AG09319 (cell line): ENCODE measurements around the gene SEMA5B.

Source experiments
- DNase-seq: peaks from one replicate; pipeline ENCODE4 v3.0.0-alpha.2; 2010; ENCODE audit warnings: low read depth; ENCODE audit errors: extremely low read depth
- CTCF ChIP-seq: IDR thresholded peaks from 2 replicates; pipeline ENCODE4 v1.5.1; 2011; ENCODE audit warnings: low read depth, mild to moderate bottlenecking, inconsistent platforms, low read length, moderate library complexity

The SEMA5B gene

GRCh38 chr3:122923611-122924010, 104.0 kb downstream of the SEMA5B start:
- no peak for TF ChIP-seq CTCF
- DNase-seq, result no peak

GRCh38 chr3:122921791-122922651, 105.5 kb downstream of the SEMA5B start:
- no peak for DNase-seq
- no peak for TF ChIP-seq CTCF

GRCh38 chr3:122920986-122921385, 106.6 kb downstream of the SEMA5B start:
- no peak for TF ChIP-seq CTCF
- DNase-seq, result no peak

GRCh38 chr3:122919291-122919610, 108.3 kb downstream of the SEMA5B start:
- no peak for DNase-seq
- TF ChIP-seq CTCF, result no peak

- DNase-seq, result no peak
- TF ChIP-seq CTCF, result no peak
Observed at GRCh38 chr3:122918576-122919290, 108.8 kb downstream of the SEMA5B start.

- no peak for TF ChIP-seq CTCF
- no peak for DNase-seq
Observed at GRCh38 chr3:122917412-122917811, 110.2 kb downstream of the SEMA5B start.

- no peak for TF ChIP-seq CTCF
- no peak for DNase-seq
Observed at GRCh38 chr3:122916580-122916979, 111.0 kb downstream of the SEMA5B start.
